Panc1 (cell line): ENCODE results near the gene GSG1L. TPM values are rescaled to one million over a fixed set of nuclear protein-coding genes. Genes with fewer than 3 reads are reported as not detected.

ENCODE experiments used
- ATAC-seq: fragments of 200-7000 bp; cut with Tn5 transposase; 2 replicates; pipeline ENCODE4 v1.9.1; 2020; ENCODE audit warnings: mild to moderate bottlenecking, moderate library complexity
- BruUV-seq: library from RNA; stranded (reverse); fragments of 400-500 nt; replicated peaks from 2 replicates; lab custom pipeline; 2021; lab: Mats Ljungman, UMichigan
- CTCF ChIA-PET: fragments of 300-600 bp; sonication (Branson Sonifier 250); formaldehyde crosslinking; loops from one replicate; lab custom pipeline; 2022; ENCODE audit warnings: antibody characterized with exemption; lab: Charles Lee
- POLR2A ChIA-PET: fragments of 300-600 bp; sonication (Branson Sonifier 250); formaldehyde crosslinking; loops from one replicate; lab custom pipeline; 2022; ENCODE audit warnings: antibody characterized with exemption; lab: Charles Lee
- DNase-seq: peaks from one replicate; pipeline ENCODE4 v3.0.0-alpha.2; 2010; ENCODE audit warnings: low read depth, low spot score
- H3K27ac ChIP-seq: 2 replicates; pipeline ENCODE4 v1.5.1; 2011; ENCODE audit warnings: mild to moderate bottlenecking, low read length, inconsistent platforms
- H3K27me3 ChIP-seq: fragments of 200-500 bp; sonication (Bioruptor generic); 2 replicates; pipeline ENCODE4 v1.6.0; 2014; ENCODE audit warnings: low read length, inconsistent platforms; ENCODE audit not compliant: control insufficient read depth, insufficient read depth
- H3K36me3 ChIP-seq: fragments of 200-500 bp; sonication (Bioruptor generic); 2 replicates; pipeline ENCODE4 v1.5.1; 2014; ENCODE audit warnings: inconsistent platforms, mild to moderate bottlenecking, low read length, moderate library complexity; ENCODE audit not compliant: control insufficient read depth, insufficient read depth
- H3K4me1 ChIP-seq: 2 replicates; pipeline ENCODE4 v1.5.1; 2011; ENCODE audit warnings: inconsistent platforms, mild to moderate bottlenecking, low read length, moderate library complexity; ENCODE audit not compliant: control insufficient read depth, insufficient read depth
- H3K4me3 ChIP-seq, 2 experiments: 2 replicates each; pipeline ENCODE4 v1.5.1; 2011 to 2012; ENCODE audit warnings: low read depth in 2 of 2, low read length in 2 of 2, mild to moderate bottlenecking in 2 of 2, inconsistent platforms in 1 of 2, moderate library complexity in 1 of 2
- H3K9me3 ChIP-seq: fragments of 200-500 bp; sonication (Bioruptor generic); 2 replicates; pipeline ENCODE4 v1.5.1; 2014; ENCODE audit warnings: low read depth, mild to moderate bottlenecking, inconsistent platforms, low read length, moderate library complexity; ENCODE audit not compliant: control insufficient read depth, insufficient read depth
- POLR2AphosphoS5 ChIP-seq: IDR thresholded peaks from 2 replicates; pipeline ENCODE4 v1.6.1; 2012; ENCODE audit warnings: mild to moderate bottlenecking, low read depth, low read length, moderate library complexity
- SIN3A ChIP-seq: IDR thresholded peaks from 2 replicates; pipeline ENCODE4 v1.6.1; 2012; ENCODE audit warnings: low read depth, mild to moderate bottlenecking, low read length, moderate library complexity, borderline replicate concordance; ENCODE audit not compliant: insufficient read depth
- TCF7L2 ChIP-seq: IDR thresholded peaks from 2 replicates; pipeline ENCODE4 v1.6.1; 2011; ENCODE audit warnings: mild to moderate bottlenecking, low read depth, low read length, inconsistent platforms
- in situ Hi-C: cut with HindIII; loops from 2 replicates; pipeline ENCODE4 v1.10.0; 2016; ENCODE audit warnings: low sequenced_read_pairs, low pct_unique_long_range_greater_than_20kb
- intact Hi-C: fragments of 100-400 bp; cut with micrococcal nuclease; formaldehyde crosslinking; loops from one replicate; pipeline ENCODE4 v1.10.0; 2022; ENCODE audit not compliant: unreplicated experiment
- total RNA-seq: library from RNA; stranded (reverse); gene quantifications from one replicate; pipeline ENCODE4 v1.2.1, GENCODE V29; 2021; ENCODE audit not compliant: unreplicated experiment
- TF ChIP-seq, protein P1 (sequence below), 2 experiments: IDR thresholded peaks; 2 replicates each; pipeline ENCODE4 v1.6.1; 2011 to 2012; ENCODE audit warnings: low read depth in 2 of 2, control low read depth in 1 of 2, low read length in 1 of 2, mild to moderate bottlenecking in 1 of 2, moderate library complexity in 1 of 2; ENCODE audit not compliant: insufficient read depth in 1 of 2
- TF ChIP-seq, protein P2 (sequence below): fragments of 450-650 bp; IDR thresholded peaks from 2 replicates; pipeline ENCODE4 v1.5.1; 2017; ENCODE audit warnings: mild to moderate bottlenecking

Gene GSG1L
- total RNA-seq, 1 experiment from 2014 or later: 0.08 TPM

DNA sequence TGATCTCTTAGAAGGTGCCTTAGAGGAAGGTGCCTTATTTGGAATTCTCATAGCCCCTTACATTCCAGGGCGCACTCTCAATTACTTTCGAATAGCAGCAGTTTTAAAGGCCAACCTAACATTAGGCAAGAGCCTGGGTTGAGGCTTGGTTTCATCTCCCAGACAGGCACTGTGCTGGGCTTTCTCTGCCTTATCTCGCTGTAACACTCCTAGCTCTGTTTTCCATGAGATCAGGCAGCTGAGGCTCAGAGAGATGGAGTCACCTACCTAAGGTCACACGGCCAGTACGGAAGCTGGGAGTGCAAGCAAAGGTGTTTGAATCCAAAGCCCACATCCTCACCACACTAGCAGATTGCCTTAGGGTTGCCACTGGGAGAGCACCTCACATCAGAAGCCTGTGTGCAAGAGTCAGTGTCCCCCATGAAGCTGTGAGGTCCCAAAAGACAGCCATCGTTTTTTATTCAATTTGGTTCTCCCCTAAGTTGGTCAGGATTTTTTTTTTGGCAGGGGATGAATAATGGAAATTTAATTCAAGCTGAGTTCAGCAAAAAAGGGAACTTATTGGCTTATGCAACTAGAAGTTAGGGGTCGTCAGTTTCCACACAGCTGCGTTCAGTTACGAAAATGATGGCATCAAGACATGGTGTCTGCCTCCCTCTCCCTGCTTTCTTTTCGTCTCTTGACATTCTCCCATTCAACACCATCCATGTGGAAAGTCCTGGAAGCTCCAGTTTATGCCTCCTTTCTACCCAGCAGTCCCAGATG, 307.1 kb downstream of the GSG1L start:
- POLR2A ChIA-PET: no interaction called here
- CTCF ChIA-PET: interaction anchor here (0.6 kb wide), 1 partner anchor 12 kb away, joined by 3 read pairs; no protein-coding TSS in a partner anchor
- DNase-seq: no peak
- no TSS peak for BruUV-seq
- no peaks in the 10 kb centered on the region for H3K36me3 ChIP-seq
- no peaks in the 10 kb centered on the region for H3K27me3 ChIP-seq
- no peak overlapping the region for H3K4me3 ChIP-seq
- TF ChIP-seq SIN3A (no peak), POLR2AphosphoS5 (no peak), TCF7L2 (no peak)
- TF ChIP-seq, protein P1, sequence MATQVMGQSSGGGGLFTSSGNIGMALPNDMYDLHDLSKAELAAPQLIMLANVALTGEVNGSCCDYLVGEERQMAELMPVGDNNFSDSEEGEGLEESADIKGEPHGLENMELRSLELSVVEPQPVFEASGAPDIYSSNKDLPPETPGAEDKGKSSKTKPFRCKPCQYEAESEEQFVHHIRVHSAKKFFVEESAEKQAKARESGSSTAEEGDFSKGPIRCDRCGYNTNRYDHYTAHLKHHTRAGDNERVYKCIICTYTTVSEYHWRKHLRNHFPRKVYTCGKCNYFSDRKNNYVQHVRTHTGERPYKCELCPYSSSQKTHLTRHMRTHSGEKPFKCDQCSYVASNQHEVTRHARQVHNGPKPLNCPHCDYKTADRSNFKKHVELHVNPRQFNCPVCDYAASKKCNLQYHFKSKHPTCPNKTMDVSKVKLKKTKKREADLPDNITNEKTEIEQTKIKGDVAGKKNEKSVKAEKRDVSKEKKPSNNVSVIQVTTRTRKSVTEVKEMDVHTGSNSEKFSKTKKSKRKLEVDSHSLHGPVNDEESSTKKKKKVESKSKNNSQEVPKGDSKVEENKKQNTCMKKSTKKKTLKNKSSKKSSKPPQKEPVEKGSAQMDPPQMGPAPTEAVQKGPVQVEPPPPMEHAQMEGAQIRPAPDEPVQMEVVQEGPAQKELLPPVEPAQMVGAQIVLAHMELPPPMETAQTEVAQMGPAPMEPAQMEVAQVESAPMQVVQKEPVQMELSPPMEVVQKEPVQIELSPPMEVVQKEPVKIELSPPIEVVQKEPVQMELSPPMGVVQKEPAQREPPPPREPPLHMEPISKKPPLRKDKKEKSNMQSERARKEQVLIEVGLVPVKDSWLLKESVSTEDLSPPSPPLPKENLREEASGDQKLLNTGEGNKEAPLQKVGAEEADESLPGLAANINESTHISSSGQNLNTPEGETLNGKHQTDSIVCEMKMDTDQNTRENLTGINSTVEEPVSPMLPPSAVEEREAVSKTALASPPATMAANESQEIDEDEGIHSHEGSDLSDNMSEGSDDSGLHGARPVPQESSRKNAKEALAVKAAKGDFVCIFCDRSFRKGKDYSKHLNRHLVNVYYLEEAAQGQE (IDR thresholded peaks at IDR 0.05; ENCODE audit: insufficient read depth in 1 of 2, low read depth in 2 of 2, low read length in 1 of 2): no peak
- TF ChIP-seq, protein P2, sequence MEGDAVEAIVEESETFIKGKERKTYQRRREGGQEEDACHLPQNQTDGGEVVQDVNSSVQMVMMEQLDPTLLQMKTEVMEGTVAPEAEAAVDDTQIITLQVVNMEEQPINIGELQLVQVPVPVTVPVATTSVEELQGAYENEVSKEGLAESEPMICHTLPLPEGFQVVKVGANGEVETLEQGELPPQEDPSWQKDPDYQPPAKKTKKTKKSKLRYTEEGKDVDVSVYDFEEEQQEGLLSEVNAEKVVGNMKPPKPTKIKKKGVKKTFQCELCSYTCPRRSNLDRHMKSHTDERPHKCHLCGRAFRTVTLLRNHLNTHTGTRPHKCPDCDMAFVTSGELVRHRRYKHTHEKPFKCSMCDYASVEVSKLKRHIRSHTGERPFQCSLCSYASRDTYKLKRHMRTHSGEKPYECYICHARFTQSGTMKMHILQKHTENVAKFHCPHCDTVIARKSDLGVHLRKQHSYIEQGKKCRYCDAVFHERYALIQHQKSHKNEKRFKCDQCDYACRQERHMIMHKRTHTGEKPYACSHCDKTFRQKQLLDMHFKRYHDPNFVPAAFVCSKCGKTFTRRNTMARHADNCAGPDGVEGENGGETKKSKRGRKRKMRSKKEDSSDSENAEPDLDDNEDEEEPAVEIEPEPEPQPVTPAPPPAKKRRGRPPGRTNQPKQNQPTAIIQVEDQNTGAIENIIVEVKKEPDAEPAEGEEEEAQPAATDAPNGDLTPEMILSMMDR: no peak
- no peaks in the 10 kb centered on the region for H3K4me1 ChIP-seq
- in situ Hi-C loops (no loop called here), intact Hi-C loops (no loop called here)
- ATAC-seq: no peak
- H3K9me3 ChIP-seq: no peaks in the 10 kb centered on the region
- H3K27ac ChIP-seq: no peak overlapping the region

DNA sequence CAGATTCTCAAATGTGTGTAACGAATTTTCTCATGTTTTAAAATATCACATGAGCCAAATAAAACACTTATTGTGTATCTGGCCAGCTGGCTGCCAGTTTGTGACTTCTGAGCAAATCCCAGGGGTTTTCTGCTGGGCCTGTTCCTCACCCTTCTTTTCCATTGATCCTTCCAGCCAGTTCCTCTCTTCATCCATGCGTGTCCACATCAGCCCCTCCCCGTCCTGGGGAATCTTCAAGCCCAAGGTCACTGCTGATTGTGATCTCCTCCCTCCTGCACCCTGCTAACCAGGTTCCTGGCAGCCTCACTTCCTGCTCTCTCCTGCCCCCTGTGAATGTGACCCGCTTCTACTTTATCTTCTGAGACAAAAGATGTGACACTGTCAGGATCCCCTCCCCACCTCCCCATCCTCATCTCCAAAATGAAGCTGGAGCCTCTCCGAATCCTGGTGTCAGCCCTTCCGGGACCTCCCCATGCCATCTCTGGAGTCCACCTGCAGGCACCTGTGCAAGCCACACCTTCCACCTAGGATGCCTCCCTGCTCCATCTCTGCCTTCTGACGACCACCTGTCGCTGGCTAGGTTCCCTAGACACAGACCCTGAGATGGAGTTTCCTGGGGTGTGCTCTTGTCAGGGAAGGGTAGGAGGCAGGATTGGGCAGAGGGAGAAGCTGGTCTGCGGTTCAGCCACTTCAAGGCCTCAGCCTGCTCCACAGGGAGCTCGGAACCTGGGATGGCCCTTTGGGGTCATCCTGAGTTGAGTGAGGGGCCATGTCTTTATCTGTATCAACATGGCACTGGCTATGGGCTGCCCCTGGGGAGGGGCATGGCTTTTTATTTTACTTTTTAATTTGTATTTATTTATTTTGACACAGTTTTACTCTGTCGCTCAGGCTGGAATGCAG, 308.5 kb downstream of the GSG1L start:
- POLR2A ChIA-PET: interaction anchor here (0.6 kb wide), 1 partner anchor 58 kb away, joined by 3 read pairs; no protein-coding TSS in a partner anchor
- Histone ChIP-seq H3K4me1 (no peaks in the 10 kb centered on the region), H3K9me3 (no peaks in the 10 kb centered on the region), H3K27me3 (no peaks in the 10 kb centered on the region), H3K4me3 (no peak overlapping the region), H3K36me3 (no peaks in the 10 kb centered on the region), H3K27ac (no peak overlapping the region)
- intact Hi-C loops: no loop called here
- CTCF ChIA-PET: no interaction called here
- ATAC-seq: no peak
- TF ChIP-seq, protein P1 (IDR thresholded peaks at IDR 0.05; ENCODE audit: insufficient read depth in 1 of 2, low read depth in 2 of 2, low read length in 1 of 2): no peak
- TF ChIP-seq POLR2AphosphoS5 (no peak), TCF7L2 (no peak), SIN3A (no peak)
- TF ChIP-seq, protein P2: no peak
- in situ Hi-C loops: no loop called here
- no peak for DNase-seq
- no TSS peak for BruUV-seq
